Pancreas (tissue), 10 donors: ENCODE measurements around the gene HIVEP2. TPM values are rescaled to one million over a fixed set of nuclear protein-coding genes. Genes with fewer than 3 reads are reported as not detected.

Experiments used
- ATAC-seq, 4 donors: fragments of 200-7000 bp; cut with Tn5 transposase; one replicate each; pipeline versions ENCODE4 v1.8.0 to v1.9.1; 2020; ENCODE audit warnings: mild to moderate bottlenecking in 4 of 4, moderate library complexity in 4 of 4
- DNase-seq, 6 donors: peaks; one replicate each; pipeline ENCODE4 v3.0.0-alpha.2; 2020
- FAIRE-seq: peaks from 2 replicates; lab custom pipeline; 2012; peaks lifted over from hg19 to GRCh38; lab: Jason Lieb, UNC
- H3K27ac ChIP-seq, 4 donors: fragments of 200-600 bp; sonication (generic); 1 replicate in 3 of 4; 2 replicates in 1 of 4; pipeline versions ENCODE4 v1.5.0 to v1.8.0; 2020
- H3K27me3 ChIP-seq, 4 donors: fragments of 200-600 bp; one replicate each; pipeline ENCODE4 v1.8.0; 2021
- H3K36me3 ChIP-seq, 3 donors: fragments of 200-600 bp; sonication (generic) in 1 of 3; one replicate each; pipeline versions ENCODE4 v1.5.0 to v1.8.0; 2020 to 2021
- H3K4me1 ChIP-seq, 3 donors: fragments of 200-600 bp; one replicate each; pipeline ENCODE4 v1.8.0; 2021
- H3K4me3 ChIP-seq, 4 donors: fragments of 200-600 bp; sonication (generic) in 2 of 4; one replicate each; pipeline versions ENCODE4 v1.5.0 to v1.8.0; 2020 to 2021
- H3K9me3 ChIP-seq, 4 donors: fragments of 200-600 bp; one replicate each; pipeline ENCODE4 v1.8.0; 2021
- WGBS, 2 donors: extraction: QIAGEN DNeasy Blood & Tissue Kit; methylation state at CpG; one replicate each; pipeline ENCODE4 v1.1.7; 2013; 5-methylcytosine and 5-hydroxymethylcytosine counted together
- intact Hi-C, 3 donors: fragments of 100-400 bp; cut with DNase I; formaldehyde crosslinking; loops; one replicate each; pipeline versions ENCODE4 v1.11.1 to v1.14.2; 2022
- polyA plus RNA-seq, 2 donors: library from polyadenylated mRNA; stranded (reverse); fragments of 200-250 nt; gene quantifications; one replicate each; pipeline ENCODE4 v1.2.3, GENCODE V29; 2013
- total RNA-seq, 6 donors: library from RNA; stranded (reverse); fragmentation: NEBNext Ultra II Directional in 4 of 6; extraction: Animal tissue kit (Norgen Biotek cat#: 25700) in 4 of 6; gene quantifications; one replicate each; pipeline versions ENCODE4 v1.2.1 to v1.2.4, GENCODE V29; 2021 to 2023
- TF ChIP-seq, protein P1 (sequence below), 4 donors: fragments of 200-600 bp; sonication (generic) in 3 of 4; IDR thresholded peaks; one replicate each; pipeline versions ENCODE4 v1.5.0 to v1.8.0; 2021; ENCODE audit warnings: antibody characterized with exemption in 4 of 4
- donor health status: healthy with polysubstance abuse.
- donor health status: DM: no; HTN: no; CAD: no; lungs with moderate emphysema.
- donor health status: DM: no; HTN: no; CAD: no.
- donor health status: control.
- donor health status: control.
- donor health status: Bipolar disorder and iron deficiency.
- donor health status: DM: yes; HTN: yes; CAD: no.
- donor health status: DM: no; HTN: no; CAD: no.
- donor health status: DM: no; HTN: no; CAD: no.
- donor health status: DM: yes; HTN: yes; CAD: no.

HIVEP2 gene
- total and polyA plus RNA-seq, 8 donors, result 3.8 to 14.0 (median 8.6) TPM

- DNase-seq (no peak), ATAC-seq (no peak), FAIRE-seq (no peak)
- intact Hi-C loops, result no loop called here
- Histone ChIP-seq H3K27ac (no peak overlapping the region), H3K27me3 (no peaks in the 10 kb centered on the region), H3K4me3 (no peak overlapping the region), H3K9me3 (no peaks in the 10 kb centered on the region), H3K36me3 (no peaks in the 10 kb centered on the region), H3K4me1 (no peaks in the 10 kb centered on the region)
- 93 to 97% methylated on average over 2 of the region's 2 CpGs for WGBS, 2 donors
- TF ChIP-seq, protein P1, sequence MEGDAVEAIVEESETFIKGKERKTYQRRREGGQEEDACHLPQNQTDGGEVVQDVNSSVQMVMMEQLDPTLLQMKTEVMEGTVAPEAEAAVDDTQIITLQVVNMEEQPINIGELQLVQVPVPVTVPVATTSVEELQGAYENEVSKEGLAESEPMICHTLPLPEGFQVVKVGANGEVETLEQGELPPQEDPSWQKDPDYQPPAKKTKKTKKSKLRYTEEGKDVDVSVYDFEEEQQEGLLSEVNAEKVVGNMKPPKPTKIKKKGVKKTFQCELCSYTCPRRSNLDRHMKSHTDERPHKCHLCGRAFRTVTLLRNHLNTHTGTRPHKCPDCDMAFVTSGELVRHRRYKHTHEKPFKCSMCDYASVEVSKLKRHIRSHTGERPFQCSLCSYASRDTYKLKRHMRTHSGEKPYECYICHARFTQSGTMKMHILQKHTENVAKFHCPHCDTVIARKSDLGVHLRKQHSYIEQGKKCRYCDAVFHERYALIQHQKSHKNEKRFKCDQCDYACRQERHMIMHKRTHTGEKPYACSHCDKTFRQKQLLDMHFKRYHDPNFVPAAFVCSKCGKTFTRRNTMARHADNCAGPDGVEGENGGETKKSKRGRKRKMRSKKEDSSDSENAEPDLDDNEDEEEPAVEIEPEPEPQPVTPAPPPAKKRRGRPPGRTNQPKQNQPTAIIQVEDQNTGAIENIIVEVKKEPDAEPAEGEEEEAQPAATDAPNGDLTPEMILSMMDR (IDR thresholded peaks at IDR 0.05), result no peak
Observed at GRCh38 chr6:142783499-142783898, 161.5 kb downstream of the HIVEP2 start.

DNA sequence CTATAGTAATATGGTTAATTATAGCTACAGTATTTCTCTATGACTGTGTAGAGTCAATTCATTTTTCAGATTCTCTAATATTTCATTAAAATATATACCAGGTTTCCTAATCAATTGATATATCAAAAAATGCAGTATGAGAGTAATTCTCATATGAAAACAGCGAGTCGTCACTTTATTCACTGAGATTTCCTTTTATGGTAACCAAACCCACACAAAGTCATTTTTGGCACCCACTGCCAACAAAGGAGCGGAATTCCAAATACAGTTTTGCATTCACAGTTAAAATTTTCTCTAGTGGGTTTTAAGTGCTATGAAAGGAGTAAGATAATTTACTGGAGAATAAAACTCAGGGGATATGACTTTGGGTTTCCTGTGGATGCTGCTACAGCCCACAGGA lies 163.8 kb downstream of the HIVEP2 start:
- H3K27ac ChIP-seq, result no peak overlapping the region

GRCh38 chr6:142773859-142774648 lies 170.9 kb downstream of the HIVEP2 start:
- TF ChIP-seq, protein P1 (IDR thresholded peaks at IDR 0.05), result no peak
- Histone ChIP-seq H3K4me3 (no peak overlapping the region), H3K27me3 (no peaks in the 10 kb centered on the region), H3K4me1 (no peaks in the 10 kb centered on the region), H3K36me3 (peaks cover 0 to 31% (median 4%) of the 10 kb centered on the region in 3 donors), H3K9me3 (no peaks in the 10 kb centered on the region), H3K27ac (no peak overlapping the region)
- FAIRE-seq, result no peak
- 97% methylated on average over 12 of the region's 12 CpGs for WGBS, 2 donors
- no peak for ATAC-seq
- no peak for DNase-seq
- intact Hi-C loops, result no loop called here

More for the DNA sequence above, 163.8 kb downstream of the HIVEP2 start:
- 95% methylated on average over 3 of the region's 3 CpGs for WGBS, 2 donors
- intact Hi-C loops, result no loop called here
- Histone ChIP-seq H3K36me3 (no peaks in the 10 kb centered on the region), H3K4me1 (no peaks in the 10 kb centered on the region), H3K27me3 (no peaks in the 10 kb centered on the region), H3K9me3 (no peaks in the 10 kb centered on the region), H3K4me3 (no peak overlapping the region)
- TF ChIP-seq, protein P1 (IDR thresholded peaks at IDR 0.05), result no peak
- DNase-seq, result no peak
- no peak for ATAC-seq
- FAIRE-seq, result no peak

DNA sequence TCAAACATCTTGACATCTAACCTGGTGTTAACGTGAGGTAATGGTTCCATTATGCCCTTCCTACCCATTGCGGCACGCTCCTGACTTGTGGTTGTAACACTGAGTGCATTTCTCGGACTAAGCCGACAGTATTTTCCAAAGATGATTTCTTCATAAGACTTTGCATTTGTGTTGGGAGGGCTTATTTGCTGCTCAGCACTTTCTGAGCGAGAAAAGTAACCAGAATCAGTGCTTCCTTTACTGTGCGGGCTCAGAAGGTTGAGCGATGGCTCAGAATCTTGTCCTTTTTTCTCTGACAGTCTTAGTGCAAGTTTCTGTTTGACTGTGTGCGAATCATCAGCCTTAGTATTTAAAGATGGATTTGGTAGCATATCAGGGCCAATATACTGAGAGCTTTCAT lies 171.7 kb downstream of the HIVEP2 start:
- Histone ChIP-seq H3K36me3 (peaks cover 0 to 31% (median 4%) of the 10 kb centered on the region in 3 donors), H3K27me3 (no peaks in the 10 kb centered on the region), H3K4me1 (no peaks in the 10 kb centered on the region), H3K4me3 (no peak overlapping the region), H3K9me3 (no peaks in the 10 kb centered on the region), H3K27ac (no peak overlapping the region)
- ATAC-seq (no peak), FAIRE-seq (no peak), DNase-seq (no peak)
- intact Hi-C loops, result no loop called here
- TF ChIP-seq, protein P1 (IDR thresholded peaks at IDR 0.05), result no peak
- WGBS, 2 donors, result 97 to 99% methylated on average over 9 of the region's 9 CpGs

DNA sequence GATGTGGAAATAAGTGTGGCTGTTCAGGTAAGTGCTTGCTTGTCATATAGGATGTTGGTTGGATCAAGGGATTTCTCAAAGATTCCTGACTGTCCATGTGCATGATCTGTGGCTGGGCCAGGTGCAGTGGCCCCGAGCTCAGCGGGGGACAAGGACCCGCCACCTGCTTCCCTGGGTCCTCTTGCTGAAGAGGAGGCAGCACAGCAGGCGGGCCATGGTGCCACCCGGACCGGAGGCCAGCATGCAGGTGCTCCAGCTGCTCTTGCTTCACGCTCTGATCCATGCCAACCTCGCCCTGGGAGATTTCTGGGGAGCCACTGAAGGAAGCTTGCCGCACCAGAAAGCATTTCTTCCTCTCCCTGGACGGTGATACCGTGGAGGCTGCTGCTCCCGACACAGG lies 173.8 kb downstream of the HIVEP2 start:
- Histone ChIP-seq H3K27ac (no peak overlapping the region), H3K36me3 (peaks cover 0 to 31% (median 4%) of the 10 kb centered on the region in 3 donors), H3K9me3 (no peaks in the 10 kb centered on the region), H3K27me3 (no peaks in the 10 kb centered on the region), H3K4me1 (no peaks in the 10 kb centered on the region), H3K4me3 (no peak overlapping the region)
- DNase-seq, result peak in 1 of 6 donors; percentile 44
- WGBS, 2 donors, result 98 to 99% methylated on average over 12 of the region's 12 CpGs
- FAIRE-seq, result no peak
- intact Hi-C loops, result no loop called here
- TF ChIP-seq, protein P1 (IDR thresholded peaks at IDR 0.05), result no peak
- ATAC-seq, result no peak
